ENCODE measurements around the gene PDLIM5. TPM values are rescaled to one million over a fixed set of nuclear protein-coding genes. Genes with fewer than 3 reads are reported as not detected.
"Not testable (repeated sequence)": the region's sequence is repeated elsewhere in the genome, so short reads cannot be mapped to it uniquely, and the experiment has no call there.

PDLIM5 gene
- total RNA-seq, 1 donor, result 72.1 TPM

DNA sequence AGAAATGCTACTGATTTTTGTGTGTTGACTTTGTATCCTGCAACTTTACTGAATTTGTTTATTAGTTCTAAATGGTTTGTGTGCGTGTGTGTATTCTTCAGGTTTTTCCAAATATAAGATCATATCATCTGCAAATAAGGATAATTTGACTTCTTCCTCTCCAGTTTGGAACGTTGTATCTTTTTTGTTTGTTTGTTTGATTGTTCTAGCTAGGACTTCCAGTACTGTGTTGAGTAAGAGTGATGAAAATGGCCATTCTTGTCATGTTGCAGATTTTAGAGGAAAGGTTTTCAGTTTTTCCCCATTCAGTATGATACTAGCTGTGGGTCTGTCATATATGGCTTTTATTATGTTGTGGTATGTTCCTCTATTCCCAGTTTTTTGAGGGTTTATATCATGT, 61.8 kb downstream of the PDLIM5 start:
- H3K4me1 ChIP-seq (ENCODE audit: insufficient read depth, low read length); H3K9me3 ChIP-seq (ENCODE audit: low read depth, low read length); H3K27me3 ChIP-seq (ENCODE audit: insufficient read depth, low read length); H3K4me3 ChIP-seq (ENCODE audit: low read length): not testable (repeated sequence)

GRCh38 chr4:94515365-94515764, 63.6 kb downstream of the PDLIM5 start:
- Histone ChIP-seq H3K9me3 (ENCODE audit: low read depth, low read length) (no peaks in the 10 kb centered on the region), H3K4me1 (ENCODE audit: insufficient read depth, low read length) (peaks cover 17% of the 10 kb centered on the region), H3K27me3 (ENCODE audit: insufficient read depth, low read length) (no peaks in the 10 kb centered on the region), H3K4me3 (ENCODE audit: low read length) (no peak overlapping the region)

DNA sequence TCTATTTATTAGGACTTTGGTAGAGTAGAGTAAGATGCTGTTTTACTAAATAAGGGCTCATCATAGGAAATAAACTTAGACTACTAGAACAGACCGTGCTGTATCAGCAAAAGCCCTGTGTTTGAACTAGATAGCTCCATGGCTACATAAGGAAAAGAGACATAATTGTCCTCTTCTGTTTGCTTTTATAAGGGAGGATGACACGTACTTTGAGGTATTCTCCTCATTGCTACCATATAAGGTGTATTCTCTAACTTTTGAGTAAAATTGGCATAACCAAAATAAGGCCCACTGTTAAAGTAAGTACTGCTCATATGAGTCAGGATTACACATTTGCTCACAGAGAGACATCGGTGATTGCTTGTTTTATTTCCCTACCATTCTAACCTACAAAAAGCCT, 64.3 kb downstream of the PDLIM5 start:
- Histone ChIP-seq H3K4me3 (ENCODE audit: low read length) (no peak overlapping the region), H3K4me1 (ENCODE audit: insufficient read depth, low read length) (peaks cover 20% of the 10 kb centered on the region), H3K27me3 (ENCODE audit: insufficient read depth, low read length) (no peaks in the 10 kb centered on the region), H3K9me3 (ENCODE audit: low read depth, low read length) (no peaks in the 10 kb centered on the region)

DNA sequence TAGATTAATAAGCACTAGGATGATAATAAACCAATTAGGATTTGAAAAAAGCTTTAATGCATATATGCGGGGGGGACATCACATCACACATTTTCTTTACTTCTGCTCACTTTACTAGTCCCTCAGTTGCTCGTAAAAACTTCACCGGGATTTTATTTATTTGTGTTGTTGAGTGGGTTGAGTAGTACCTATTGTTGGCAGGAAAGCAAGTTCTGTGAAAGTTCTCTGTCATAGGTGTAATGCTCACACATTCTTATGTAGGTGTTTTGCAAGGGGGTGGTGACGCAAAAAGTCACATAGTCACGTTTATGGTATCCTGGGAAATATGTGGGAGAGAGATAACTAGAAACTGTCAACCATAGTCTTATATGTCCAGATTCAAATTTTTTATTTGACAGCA, 65.3 kb downstream of the PDLIM5 start:
- no peaks in the 10 kb centered on the region for H3K27me3 ChIP-seq (ENCODE audit: insufficient read depth, low read length)
- peaks cover 20% of the 10 kb centered on the region for H3K4me1 ChIP-seq (ENCODE audit: insufficient read depth, low read length)
- no peaks in the 10 kb centered on the region for H3K9me3 ChIP-seq (ENCODE audit: low read depth, low read length)
- no peak overlapping the region for H3K4me3 ChIP-seq (ENCODE audit: low read length)

DNA sequence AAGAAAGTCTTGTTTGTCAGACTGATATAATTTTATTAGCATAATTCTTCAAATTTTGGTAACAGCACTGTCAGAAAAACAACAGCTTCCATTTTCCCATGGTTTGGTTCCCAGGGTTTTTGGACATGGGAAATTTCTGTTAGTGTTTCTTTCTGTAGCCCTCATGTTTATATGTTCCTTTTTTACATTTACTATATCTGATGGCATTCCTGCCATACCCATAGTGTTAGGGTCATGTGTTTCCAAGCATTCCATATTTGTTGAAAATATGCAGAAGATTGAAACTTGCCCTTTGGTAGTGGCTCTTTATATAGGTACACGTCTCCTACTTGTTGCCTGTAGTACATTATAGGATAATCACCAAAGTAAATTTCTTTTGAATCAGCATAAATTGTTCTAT, 65.8 kb downstream of the PDLIM5 start:
- peaks cover 20% of the 10 kb centered on the region for H3K4me1 ChIP-seq (ENCODE audit: insufficient read depth, low read length)

GRCh38 chr4:94519019-94519418, 67.3 kb downstream of the PDLIM5 start:
- peaks cover 23% of the 10 kb centered on the region for H3K4me1 ChIP-seq (ENCODE audit: insufficient read depth, low read length)
- H3K4me3 ChIP-seq (ENCODE audit: low read length), result no peak overlapping the region
- H3K27me3 ChIP-seq (ENCODE audit: insufficient read depth, low read length), result no peaks in the 10 kb centered on the region
- H3K9me3 ChIP-seq (ENCODE audit: low read depth, low read length), result no peaks in the 10 kb centered on the region

More for the DNA sequence above, 65.8 kb downstream of the PDLIM5 start:
- no peaks in the 10 kb centered on the region for H3K27me3 ChIP-seq (ENCODE audit: insufficient read depth, low read length)
- H3K9me3 ChIP-seq (ENCODE audit: low read depth, low read length), result no peaks in the 10 kb centered on the region
- no peak overlapping the region for H3K4me3 ChIP-seq (ENCODE audit: low read length)

- H3K27me3 ChIP-seq (ENCODE audit: insufficient read depth, low read length), result no peaks in the 10 kb centered on the region
- no peaks in the 10 kb centered on the region for H3K9me3 ChIP-seq (ENCODE audit: low read depth, low read length)
- H3K4me1 ChIP-seq (ENCODE audit: insufficient read depth, low read length), result peaks cover 23% of the 10 kb centered on the region
- no peak overlapping the region for H3K4me3 ChIP-seq (ENCODE audit: low read length)
Measured at GRCh38 chr4:94519925-94520789, 68.4 kb downstream of the PDLIM5 start.

DNA sequence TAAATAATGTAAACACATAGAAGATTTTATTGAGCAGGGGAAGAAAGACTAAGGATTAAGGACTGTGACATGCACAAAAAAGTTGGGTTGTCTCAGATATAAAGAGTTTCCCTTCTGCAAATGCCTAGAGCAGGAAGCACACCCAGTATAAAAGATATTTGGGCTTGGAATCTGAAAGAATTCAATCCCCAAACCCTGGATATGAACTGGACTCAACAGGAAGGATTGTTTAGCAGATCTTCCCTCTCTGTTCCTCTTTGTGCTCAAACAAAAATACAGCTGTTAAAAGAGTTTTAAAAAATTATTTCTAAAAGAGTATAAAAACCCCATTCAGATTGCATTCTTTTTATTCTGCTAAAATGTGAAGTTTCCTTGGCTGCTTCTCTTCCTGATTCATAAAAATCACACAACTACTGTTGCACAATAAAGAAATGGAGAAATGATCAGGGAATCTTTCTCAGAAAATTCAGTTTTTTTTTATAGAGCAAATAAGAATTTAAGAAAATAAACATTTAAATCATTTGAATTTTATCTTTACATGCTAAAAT, 71.4 kb downstream of the PDLIM5 start:
- Histone ChIP-seq H3K4me3 (ENCODE audit: low read length) (no peak overlapping the region), H3K27me3 (ENCODE audit: insufficient read depth, low read length) (no peaks in the 10 kb centered on the region), H3K4me1 (ENCODE audit: insufficient read depth, low read length) (peaks cover 23% of the 10 kb centered on the region), H3K9me3 (ENCODE audit: low read depth, low read length) (no peaks in the 10 kb centered on the region)

- no peak overlapping the region for H3K4me3 ChIP-seq (ENCODE audit: low read length)
- H3K27me3 ChIP-seq (ENCODE audit: insufficient read depth, low read length), result no peaks in the 10 kb centered on the region
- peaks cover 22% of the 10 kb centered on the region for H3K4me1 ChIP-seq (ENCODE audit: insufficient read depth, low read length)
Measured at GRCh38 chr4:94523617-94524016, 71.9 kb downstream of the PDLIM5 start.

GRCh38 chr4:94525993-94526728, 74.4 kb downstream of the PDLIM5 start:
- H3K4me3 ChIP-seq (ENCODE audit: low read length), result no peak overlapping the region

More at GRCh38 chr4:94523617-94524016, 71.9 kb downstream of the PDLIM5 start:
- H3K9me3 ChIP-seq (ENCODE audit: low read depth, low read length), result no peaks in the 10 kb centered on the region

DNA sequence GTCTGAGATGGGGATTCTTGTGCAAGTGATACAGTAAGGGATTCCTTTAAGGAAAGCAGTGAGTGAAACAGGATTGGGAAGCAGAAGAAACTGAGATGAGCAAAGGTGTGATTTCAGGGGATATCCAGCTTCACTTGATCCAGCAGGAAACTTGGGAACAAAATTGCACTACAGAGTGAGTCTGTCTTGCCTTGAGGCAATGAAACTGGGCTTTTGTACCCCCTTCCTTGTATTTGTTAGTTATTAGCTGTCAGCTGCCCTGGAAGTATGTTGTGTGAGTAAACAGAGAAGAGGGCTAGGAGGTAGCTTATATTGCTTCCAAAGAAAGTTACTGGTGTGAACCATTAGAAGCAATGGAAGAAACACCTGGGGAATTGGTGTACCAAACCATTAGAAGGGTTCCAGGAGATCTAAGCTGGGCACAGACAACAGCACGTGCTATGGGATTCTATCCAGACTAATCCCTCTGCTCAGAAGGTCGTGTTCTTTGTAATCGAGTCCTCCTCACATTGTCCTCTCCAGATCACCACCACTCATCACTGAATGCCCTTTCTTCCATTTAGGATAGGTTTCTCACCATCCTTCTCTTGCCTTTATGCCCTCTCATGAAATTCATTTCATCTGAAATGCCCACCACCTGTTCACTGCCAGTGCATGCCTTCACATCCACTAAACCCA, 76.0 kb downstream of the PDLIM5 start:
- no peaks in the 10 kb centered on the region for H3K9me3 ChIP-seq (ENCODE audit: low read depth, low read length)
- peaks cover 3% of the 10 kb centered on the region for H3K4me1 ChIP-seq (ENCODE audit: insufficient read depth, low read length)
- H3K27me3 ChIP-seq (ENCODE audit: insufficient read depth, low read length), result no peaks in the 10 kb centered on the region
- no peak overlapping the region for H3K4me3 ChIP-seq (ENCODE audit: low read length)

More at GRCh38 chr4:94525993-94526728, 74.4 kb downstream of the PDLIM5 start:
- H3K27me3 ChIP-seq (ENCODE audit: insufficient read depth, low read length), result no peaks in the 10 kb centered on the region
- H3K9me3 ChIP-seq (ENCODE audit: low read depth, low read length), result no peaks in the 10 kb centered on the region
- H3K4me1 ChIP-seq (ENCODE audit: insufficient read depth, low read length), result peaks cover 3% of the 10 kb centered on the region

DNA sequence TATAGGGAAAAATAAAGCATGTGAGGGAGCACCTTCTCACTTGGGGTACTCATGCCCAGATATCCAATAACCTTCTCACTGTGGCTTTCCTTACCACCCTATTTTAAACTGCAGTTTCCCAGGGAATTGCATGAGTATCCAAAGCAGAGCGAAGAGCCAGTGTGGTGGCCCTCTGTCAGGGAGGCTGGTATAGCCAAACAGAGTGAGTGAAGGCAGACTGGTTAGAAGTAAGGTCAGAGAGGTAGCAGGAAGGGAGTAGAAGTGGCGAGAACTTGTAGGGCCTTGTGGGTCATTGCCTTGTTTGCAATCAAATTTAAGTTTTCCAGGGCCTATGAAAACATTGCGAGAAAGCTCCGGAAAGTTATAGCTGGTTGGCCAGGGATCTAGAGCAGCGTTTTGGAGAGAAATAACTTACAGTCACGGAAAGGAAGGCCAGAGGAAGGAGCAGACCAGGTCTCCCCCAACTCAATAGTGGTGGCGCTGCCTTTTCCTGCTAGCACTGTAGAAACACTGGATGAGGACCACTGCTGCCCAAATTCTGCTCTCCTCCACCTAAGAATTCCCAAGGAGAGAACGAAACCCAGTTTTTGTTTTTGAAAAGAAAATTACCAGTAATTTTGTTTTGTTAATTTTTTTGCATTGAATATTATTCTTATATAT, 77.2 kb downstream of the PDLIM5 start:
- Histone ChIP-seq H3K4me1 (ENCODE audit: insufficient read depth, low read length) (no peaks in the 10 kb centered on the region), H3K4me3 (ENCODE audit: low read length) (no peak overlapping the region), H3K9me3 (ENCODE audit: low read depth, low read length) (no peaks in the 10 kb centered on the region), H3K27me3 (ENCODE audit: insufficient read depth, low read length) (no peaks in the 10 kb centered on the region)

DNA sequence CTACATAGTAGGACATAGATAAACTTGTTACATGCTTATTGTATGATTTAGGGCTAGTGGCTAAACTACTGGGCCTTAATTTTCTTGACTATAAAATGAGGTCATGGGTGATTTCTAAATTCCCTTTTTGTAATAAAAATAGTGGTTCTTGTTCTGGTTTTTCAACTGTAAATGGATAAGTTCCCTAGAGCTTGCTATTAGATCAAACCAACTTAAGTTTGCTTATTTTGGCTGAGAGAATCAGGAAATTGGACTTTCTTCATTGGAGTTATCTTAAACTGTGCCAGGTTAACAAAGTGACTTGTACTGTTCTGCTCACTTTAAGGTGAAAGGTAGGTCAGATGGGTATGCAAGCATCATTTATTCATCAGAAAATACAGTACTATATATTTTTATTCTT, 78.3 kb downstream of the PDLIM5 start:
- Histone ChIP-seq H3K27me3 (ENCODE audit: insufficient read depth, low read length) (no peaks in the 10 kb centered on the region), H3K9me3 (ENCODE audit: low read depth, low read length) (no peaks in the 10 kb centered on the region), H3K4me3 (ENCODE audit: low read length) (no peak overlapping the region), H3K4me1 (ENCODE audit: insufficient read depth, low read length) (peaks cover 8% of the 10 kb centered on the region)

- Histone ChIP-seq H3K27me3 (ENCODE audit: insufficient read depth, low read length) (no peaks in the 10 kb centered on the region), H3K4me3 (ENCODE audit: low read length) (no peak overlapping the region), H3K4me1 (ENCODE audit: insufficient read depth, low read length) (peaks cover 14% of the 10 kb centered on the region), H3K9me3 (ENCODE audit: low read depth, low read length) (no peaks in the 10 kb centered on the region)
Measured at GRCh38 chr4:94531991-94532789, 80.4 kb downstream of the PDLIM5 start.
